ENCODE measurements around the gene CERK. TPM values are rescaled to one million over a fixed set of nuclear protein-coding genes. Genes with fewer than 3 reads are reported as not detected.

Gene CERK
- total and polyA plus RNA-seq, 2 of the 13 experiments (the other 11 are each of a cell fraction or from before 2014, with no cell fraction given) = 40.3 to 41.9 TPM

GRCh38 chr22:46758867-46759290 is 20.8 kb upstream of the CERK start (continued):
- TF ChIP-seq HES4 (CRISPR knock-in tag; IDR thresholded peaks at IDR 0.05; ENCODE audit: borderline replicate concordance) = no peak
- TF ChIP-seq GATAD2A (CRISPR knock-in tag; IDR thresholded peaks at IDR 0.05) = peak; percentile 84
- peak; percentile 69 for TF ChIP-seq MED1 (CRISPR knock-in tag; IDR thresholded peaks at IDR 0.05)
- TF ChIP-seq USF2 (IDR thresholded peaks at IDR 0.05; ENCODE audit: low read depth, low read length) = no peak
- no peak for TF ChIP-seq USF2 (CRISPR knock-in tag; IDR thresholded peaks at IDR 0.05; ENCODE audit: borderline replicate concordance)
- TF ChIP-seq NR2C2 (CRISPR knock-in tag; IDR thresholded peaks at IDR 0.05; ENCODE audit: borderline replicate concordance) = peak; percentile 74; the same call in 1 of the 2 replicates
- no peak for TF ChIP-seq RCOR2 (CRISPR knock-in tag; IDR thresholded peaks at IDR 0.05)
- TF ChIP-seq, protein P1, sequence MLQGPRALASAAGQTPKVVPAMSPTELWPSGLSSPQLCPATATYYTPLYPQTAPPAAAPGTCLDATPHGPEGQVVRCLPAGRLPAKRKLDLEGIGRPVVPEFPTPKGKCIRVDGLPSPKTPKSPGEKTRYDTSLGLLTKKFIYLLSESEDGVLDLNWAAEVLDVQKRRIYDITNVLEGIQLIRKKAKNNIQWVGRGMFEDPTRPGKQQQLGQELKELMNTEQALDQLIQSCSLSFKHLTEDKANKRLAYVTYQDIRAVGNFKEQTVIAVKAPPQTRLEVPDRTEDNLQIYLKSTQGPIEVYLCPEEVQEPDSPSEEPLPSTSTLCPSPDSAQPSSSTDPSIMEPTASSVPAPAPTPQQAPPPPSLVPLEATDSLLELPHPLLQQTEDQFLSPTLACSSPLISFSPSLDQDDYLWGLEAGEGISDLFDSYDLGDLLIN (CRISPR knock-in tag; IDR thresholded peaks at IDR 0.05; ENCODE audit: borderline replicate concordance) = no peak
- no peak for TF ChIP-seq JUND (CRISPR knock-in tag; IDR thresholded peaks at IDR 0.05)
- no peak for TF ChIP-seq KDM5B (CRISPR knock-in tag; IDR thresholded peaks at IDR 0.05; ENCODE audit: borderline replicate concordance)
- TF ChIP-seq, protein P2, sequence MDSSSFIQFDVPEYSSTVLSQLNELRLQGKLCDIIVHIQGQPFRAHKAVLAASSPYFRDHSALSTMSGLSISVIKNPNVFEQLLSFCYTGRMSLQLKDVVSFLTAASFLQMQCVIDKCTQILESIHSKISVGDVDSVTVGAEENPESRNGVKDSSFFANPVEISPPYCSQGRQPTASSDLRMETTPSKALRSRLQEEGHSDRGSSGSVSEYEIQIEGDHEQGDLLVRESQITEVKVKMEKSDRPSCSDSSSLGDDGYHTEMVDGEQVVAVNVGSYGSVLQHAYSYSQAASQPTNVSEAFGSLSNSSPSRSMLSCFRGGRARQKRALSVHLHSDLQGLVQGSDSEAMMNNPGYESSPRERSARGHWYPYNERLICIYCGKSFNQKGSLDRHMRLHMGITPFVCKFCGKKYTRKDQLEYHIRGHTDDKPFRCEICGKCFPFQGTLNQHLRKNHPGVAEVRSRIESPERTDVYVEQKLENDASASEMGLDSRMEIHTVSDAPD (CRISPR knock-in tag; IDR thresholded peaks at IDR 0.05) = no peak
- no peak for TF ChIP-seq REXO4 (CRISPR knock-in tag; IDR thresholded peaks at IDR 0.05; ENCODE audit: borderline replicate concordance)
- no peak for TF ChIP-seq ZNF597 (CRISPR knock-in tag; IDR thresholded peaks at IDR 0.05)
- TF ChIP-seq, protein P3, sequence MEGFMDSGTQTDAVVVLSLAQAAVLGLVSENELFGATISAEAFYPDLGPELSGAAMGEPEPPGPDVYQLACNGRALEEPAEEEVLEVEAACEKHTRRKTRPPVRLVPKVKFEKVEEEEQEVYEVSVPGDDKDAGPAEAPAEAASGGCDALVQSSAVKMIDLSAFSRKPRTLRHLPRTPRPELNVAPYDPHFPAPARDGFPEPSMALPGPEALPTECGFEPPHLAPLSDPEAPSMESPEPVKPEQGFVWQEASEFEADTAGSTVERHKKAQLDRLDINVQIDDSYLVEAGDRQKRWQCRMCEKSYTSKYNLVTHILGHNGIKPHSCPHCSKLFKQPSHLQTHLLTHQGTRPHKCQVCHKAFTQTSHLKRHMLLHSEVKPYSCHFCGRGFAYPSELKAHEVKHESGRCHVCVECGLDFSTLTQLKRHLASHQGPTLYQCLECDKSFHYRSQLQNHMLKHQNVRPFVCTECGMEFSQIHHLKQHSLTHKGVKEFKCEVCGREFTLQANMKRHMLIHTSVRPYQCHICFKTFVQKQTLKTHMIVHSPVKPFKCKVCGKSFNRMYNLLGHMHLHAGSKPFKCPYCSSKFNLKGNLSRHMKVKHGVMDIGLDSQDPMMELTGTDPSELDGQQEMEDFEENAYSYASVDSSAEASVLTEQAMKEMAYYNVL (CRISPR knock-in tag; IDR thresholded peaks at IDR 0.05; ENCODE audit: borderline replicate concordance) = no peak; the same call in 1 of the 2 replicates
- no peak for TF ChIP-seq CHD2 (IDR thresholded peaks at IDR 0.05; ENCODE audit: low read depth, low read length)
- TF ChIP-seq NPAS2 (CRISPR knock-in tag; IDR thresholded peaks at IDR 0.05; ENCODE audit: borderline replicate concordance) = no peak
- TF ChIP-seq MLLT10 (CRISPR knock-in tag; IDR thresholded peaks at IDR 0.05) = no peak
- TF ChIP-seq, protein P4, sequence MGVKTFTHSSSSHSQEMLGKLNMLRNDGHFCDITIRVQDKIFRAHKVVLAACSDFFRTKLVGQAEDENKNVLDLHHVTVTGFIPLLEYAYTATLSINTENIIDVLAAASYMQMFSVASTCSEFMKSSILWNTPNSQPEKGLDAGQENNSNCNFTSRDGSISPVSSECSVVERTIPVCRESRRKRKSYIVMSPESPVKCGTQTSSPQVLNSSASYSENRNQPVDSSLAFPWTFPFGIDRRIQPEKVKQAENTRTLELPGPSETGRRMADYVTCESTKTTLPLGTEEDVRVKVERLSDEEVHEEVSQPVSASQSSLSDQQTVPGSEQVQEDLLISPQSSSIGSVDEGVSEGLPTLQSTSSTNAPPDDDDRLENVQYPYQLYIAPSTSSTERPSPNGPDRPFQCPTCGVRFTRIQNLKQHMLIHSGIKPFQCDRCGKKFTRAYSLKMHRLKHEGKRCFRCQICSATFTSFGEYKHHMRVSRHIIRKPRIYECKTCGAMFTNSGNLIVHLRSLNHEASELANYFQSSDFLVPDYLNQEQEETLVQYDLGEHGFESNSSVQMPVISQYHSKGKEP (CRISPR knock-in tag; IDR thresholded peaks at IDR 0.05) = no peak
- no peak for TF ChIP-seq SRSF4 (IDR thresholded peaks at IDR 0.05; ENCODE audit: low read depth, low read length, poor library complexity, severe bottlenecking)
- TF ChIP-seq FOXP1 (IDR thresholded peaks at IDR 0.05) = no peak
- TF ChIP-seq FOXP1 (CRISPR knock-in tag; IDR thresholded peaks at IDR 0.05) = peak; percentile 44; the same call in 1 of the 2 replicates
- no peak for TF ChIP-seq ZNF781 (CRISPR knock-in tag; IDR thresholded peaks at IDR 0.05; ENCODE audit: borderline replicate concordance, not compliant biosample characterization)

Measured in HepG2 (cell line).